ENCODE data around the gene PDP2.

- TF ChIP-seq, protein P1, sequence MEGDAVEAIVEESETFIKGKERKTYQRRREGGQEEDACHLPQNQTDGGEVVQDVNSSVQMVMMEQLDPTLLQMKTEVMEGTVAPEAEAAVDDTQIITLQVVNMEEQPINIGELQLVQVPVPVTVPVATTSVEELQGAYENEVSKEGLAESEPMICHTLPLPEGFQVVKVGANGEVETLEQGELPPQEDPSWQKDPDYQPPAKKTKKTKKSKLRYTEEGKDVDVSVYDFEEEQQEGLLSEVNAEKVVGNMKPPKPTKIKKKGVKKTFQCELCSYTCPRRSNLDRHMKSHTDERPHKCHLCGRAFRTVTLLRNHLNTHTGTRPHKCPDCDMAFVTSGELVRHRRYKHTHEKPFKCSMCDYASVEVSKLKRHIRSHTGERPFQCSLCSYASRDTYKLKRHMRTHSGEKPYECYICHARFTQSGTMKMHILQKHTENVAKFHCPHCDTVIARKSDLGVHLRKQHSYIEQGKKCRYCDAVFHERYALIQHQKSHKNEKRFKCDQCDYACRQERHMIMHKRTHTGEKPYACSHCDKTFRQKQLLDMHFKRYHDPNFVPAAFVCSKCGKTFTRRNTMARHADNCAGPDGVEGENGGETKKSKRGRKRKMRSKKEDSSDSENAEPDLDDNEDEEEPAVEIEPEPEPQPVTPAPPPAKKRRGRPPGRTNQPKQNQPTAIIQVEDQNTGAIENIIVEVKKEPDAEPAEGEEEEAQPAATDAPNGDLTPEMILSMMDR (IDR thresholded peaks at IDR 0.05; ENCODE audit: extremely low read depth in 1 of 2, insufficient read depth in 1 of 2, low read depth in 1 of 2, low read length in 2 of 2), result no peak
- no peak for TF ChIP-seq EZH2 (IDR thresholded peaks at IDR 0.05; ENCODE audit: borderline replicate concordance, low read depth, low read length, severe bottlenecking)
- no peak for TF ChIP-seq POLR2AphosphoS5 (IDR thresholded peaks at IDR 0.05; ENCODE audit: insufficient read depth, low read depth, low read length)
- no peak for TF ChIP-seq POLR2A (IDR thresholded peaks at IDR 0.05; ENCODE audit: low read depth, low read length)
- no peak for TF ChIP-seq MAX (IDR thresholded peaks at IDR 0.05; ENCODE audit: insufficient read depth, insufficient read length)
- TF ChIP-seq FOS (IDR thresholded peaks at IDR 0.05; ENCODE audit: borderline replicate concordance, insufficient read depth, low read length), result no peak
- no peak for TF ChIP-seq JUN (IDR thresholded peaks at IDR 0.05; ENCODE audit: borderline replicate concordance, insufficient read depth, insufficient read length, low read depth)
- TF ChIP-seq GATA2 (IDR thresholded peaks at IDR 0.05; ENCODE audit: insufficient read depth, insufficient read length, low read depth, low read length), result no peak
- no peak for TF ChIP-seq MYC (IDR thresholded peaks at IDR 0.05; ENCODE audit: low read depth, low read length)
These were observed 28.9 kb upstream of the PDP2 start for GRCh38 chr16:66851166-66851964.
